Naive thymus-derived CD4-positive, alpha-beta T cell (primary cell): ENCODE data around the gene LRRN2. TPM values are rescaled to one million over a fixed set of nuclear protein-coding genes. Genes with fewer than 3 reads are reported as not detected.

ENCODE experiments used
- ATAC-seq: fragments of 150-1000 bp; cut with Tn5 transposase; 2 replicates; pipeline ENCODE4 v1.10.0; 2021; ENCODE audit warnings: mild to moderate bottlenecking, moderate library complexity
- CTCF ChIA-PET: fragments of 350-600 bp; sonication (Branson Sonifier 250); formaldehyde crosslinking; loops from one replicate; lab custom pipeline; 2021; ENCODE audit warnings: antibody characterized with exemption; lab: Charles Lee
- POLR2A ChIA-PET: fragments of 350-600 bp; sonication (Branson Sonifier 250); formaldehyde crosslinking; loops from one replicate; lab custom pipeline; 2021; ENCODE audit warnings: antibody characterized with exemption, inconsistent platforms; lab: Charles Lee
- DNase-seq, 9 donors: peaks; one replicate each; pipeline versions ENCODE4 v3.0.0 to v3.0.0-alpha.2; 2020 to 2022; ENCODE audit warnings: mixed read lengths in 1 of 9
- H3K27ac ChIP-seq: one replicate; pipeline ENCODE4 v1.7.0; 2013; ENCODE audit warnings: mild to moderate bottlenecking, low read depth, low read length, moderate library complexity
- H3K27me3 ChIP-seq, 2 donors: one replicate each; pipeline ENCODE4 v1.7.0; 2013; ENCODE audit warnings: low read length in 2 of 2, mild to moderate bottlenecking in 2 of 2, moderate library complexity in 2 of 2; ENCODE audit not compliant: control insufficient read depth in 2 of 2, insufficient read depth in 2 of 2
- H3K36me3 ChIP-seq, 3 experiments: 1 replicate in 2 of 3; 2 replicates in 1 of 3; pipeline ENCODE4 v1.7.0; 2013; ENCODE audit warnings: low read length in 3 of 3, mild to moderate bottlenecking in 3 of 3, moderate library complexity in 1 of 3; ENCODE audit not compliant: insufficient read depth in 3 of 3, control insufficient read depth in 2 of 3
- H3K4me1 ChIP-seq, 2 donors: one replicate each; pipeline ENCODE4 v1.7.0; 2013; ENCODE audit warnings: low read length in 2 of 2, mild to moderate bottlenecking in 2 of 2, moderate library complexity in 1 of 2; ENCODE audit not compliant: control insufficient read depth in 2 of 2, insufficient read depth in 2 of 2
- H3K4me3 ChIP-seq: 2 replicates; pipeline ENCODE4 v1.7.0; 2013; ENCODE audit warnings: mild to moderate bottlenecking, low read length
- H3K9me3 ChIP-seq, 3 experiments: 1 replicate in 2 of 3; 2 replicates in 1 of 3; pipeline ENCODE4 v1.7.0; 2013; ENCODE audit warnings: low read length in 3 of 3; ENCODE audit not compliant: control insufficient read depth in 2 of 3
- H3K27ac Mint-ChIP-seq, 9 donors: one replicate each; pipeline ENCODE4 v1.8.0; 2020 to 2022; ENCODE audit warnings: mixed read lengths in 9 of 9, mild to moderate bottlenecking in 8 of 9, moderate library complexity in 5 of 9, inconsistent platforms in 2 of 9
- H3K27me3 Mint-ChIP-seq, 5 donors: one replicate each; pipeline ENCODE4 v1.8.0; 2021 to 2022; ENCODE audit warnings: mixed read lengths in 5 of 5, mild to moderate bottlenecking in 1 of 5
- H3K36me3 Mint-ChIP-seq, 5 donors: one replicate each; pipeline ENCODE4 v1.8.0; 2020 to 2022; ENCODE audit warnings: mixed read lengths in 5 of 5, mild to moderate bottlenecking in 3 of 5, inconsistent platforms in 1 of 5
- H3K4me1 Mint-ChIP-seq, 7 donors: one replicate each; pipeline ENCODE4 v1.8.0; 2020 to 2022; ENCODE audit warnings: mixed read lengths in 7 of 7, mild to moderate bottlenecking in 3 of 7, inconsistent platforms in 1 of 7
- H3K4me3 Mint-ChIP-seq, 10 donors: one replicate each; pipeline ENCODE4 v1.8.0; 2020 to 2022; ENCODE audit warnings: mild to moderate bottlenecking in 10 of 10, mixed read lengths in 10 of 10, moderate library complexity in 6 of 10, inconsistent platforms in 2 of 10
- H3K9me3 Mint-ChIP-seq, 11 donors: one replicate each; pipeline ENCODE4 v1.8.0; 2020 to 2022; ENCODE audit warnings: mixed read lengths in 11 of 11, mild to moderate bottlenecking in 4 of 11, inconsistent platforms in 1 of 11, moderate library complexity in 1 of 11
- intact Hi-C, 2 donors: fragments of 100-400 bp; cut with micrococcal nuclease; formaldehyde crosslinking; loops; one replicate each; pipeline ENCODE4 v1.15.1; 2023
- polyA plus RNA-seq, 2 donors: library from polyadenylated mRNA; unstranded; fragments of 300-500 nt; fragmentation: Illumina TruSeq; gene quantifications; one replicate each; pipeline ENCODE4 v1.2.3, GENCODE V29; 2021
- total RNA-seq, 6 experiments: library from RNA in 5 of 6; stranded (reverse) in 5 of 6; gene quantifications; 1 replicate in 5 of 6; 2 replicates in 1 of 6; pipeline ENCODE4 v1.2.3 and lab custom pipeline; 2021 to 2026

Gene LRRN2
- total and polyA plus RNA-seq, 7 experiments from 2014 or later = 1.3 TPM; not detected in 6

GRCh38 chr1:204649721-204650521 lies 35.6 kb downstream of the LRRN2 start:
- Mint-ChIP-seq H3K27ac (no peak overlapping the region), H3K4me3 (no peak overlapping the region), H3K4me1 (peaks cover 0 to 5% (median 0%) of the 10 kb centered on the region in 7 donors), H3K9me3 (peaks cover 0 to 3% (median 0%) of the 10 kb centered on the region in 11 donors), H3K27me3 (peaks cover 4 to 40% (median 12%) of the 10 kb centered on the region in 5 donors), H3K36me3 (no peaks in the 10 kb centered on the region)
- no peak overlapping the region for H3K27ac ChIP-seq
- H3K4me1 ChIP-seq = no peaks in the 10 kb centered on the region
- H3K9me3 ChIP-seq = no peaks in the 10 kb centered on the region
- DNase-seq = no peak
- H3K4me3 ChIP-seq = no peak overlapping the region
- CTCF ChIA-PET = no interaction called here
- H3K36me3 ChIP-seq = no peaks in the 10 kb centered on the region
- H3K27me3 ChIP-seq = no peaks in the 10 kb centered on the region
- no peak for ATAC-seq
- intact Hi-C loops = no loop called here
- POLR2A ChIA-PET = no interaction called here

DNA sequence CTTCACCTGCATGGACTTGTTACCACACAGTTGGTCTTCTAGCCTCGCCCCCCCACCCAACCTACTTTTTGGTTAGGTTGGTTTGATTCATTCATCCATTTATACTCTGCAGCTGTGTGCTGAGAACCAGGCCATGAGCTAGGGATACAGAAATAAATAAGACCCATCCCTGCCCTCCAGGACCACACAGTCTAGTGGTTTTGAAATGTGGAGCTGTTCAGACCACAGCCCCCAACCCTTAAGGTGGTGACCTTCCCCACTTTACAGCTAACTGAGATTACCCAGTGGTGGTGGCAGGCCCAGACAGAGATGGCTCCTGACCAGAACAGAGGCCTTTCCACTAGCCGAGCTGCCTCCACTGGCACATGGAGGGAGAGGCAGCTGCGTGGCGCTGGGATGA lies 37.0 kb downstream of the LRRN2 start:
- peaks cover 0 to 3% (median 0%) of the 10 kb centered on the region in 11 donors for H3K9me3 Mint-ChIP-seq
- H3K36me3 Mint-ChIP-seq = peaks cover 0 to 4% (median 0%) of the 10 kb centered on the region in 5 donors
- peaks cover 4 to 44% (median 22%) of the 10 kb centered on the region in 5 donors for H3K27me3 Mint-ChIP-seq
- peaks cover 0 to 5% (median 0%) of the 10 kb centered on the region in 7 donors for H3K4me1 Mint-ChIP-seq
- intact Hi-C loops = no loop called here
- POLR2A ChIA-PET = no interaction called here
- Histone ChIP-seq H3K27ac (no peak overlapping the region), H3K4me3 (no peak overlapping the region), H3K27me3 (no peaks in the 10 kb centered on the region), H3K9me3 (no peaks in the 10 kb centered on the region), H3K36me3 (no peaks in the 10 kb centered on the region), H3K4me1 (no peaks in the 10 kb centered on the region)
- ATAC-seq (no peak), DNase-seq (no peak)
- CTCF ChIA-PET = interaction anchor here (0.6 kb wide), 1 partner anchor 9 kb away, joined by 3 read pairs; no protein-coding TSS in a partner anchor
- no peak overlapping the region for H3K4me3 Mint-ChIP-seq
- H3K27ac Mint-ChIP-seq = no peak overlapping the region

DNA sequence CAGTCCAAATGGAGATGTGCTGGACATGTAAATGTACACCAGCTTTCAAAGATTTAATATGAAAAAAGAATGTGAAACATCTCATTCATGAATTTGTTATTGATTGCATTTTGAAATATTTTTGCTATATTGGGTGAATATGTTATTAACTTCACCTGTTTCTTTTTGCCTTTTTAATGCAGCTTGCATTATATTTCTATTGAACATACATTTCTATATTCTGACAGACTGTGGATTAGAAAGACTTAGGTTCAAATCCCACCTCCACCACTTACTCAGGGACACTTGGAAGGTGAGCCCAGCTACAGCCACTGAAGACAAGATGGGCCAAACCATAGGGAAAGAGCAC lies 37.8 kb downstream of the LRRN2 start:
- Mint-ChIP-seq H3K27ac (no peak overlapping the region), H3K36me3 (peaks cover 0 to 4% (median 0%) of the 10 kb centered on the region in 5 donors), H3K4me3 (no peak overlapping the region), H3K9me3 (peaks cover 0 to 3% (median 0%) of the 10 kb centered on the region in 11 donors), H3K4me1 (peaks cover 0 to 5% (median 0%) of the 10 kb centered on the region in 7 donors), H3K27me3 (peaks cover 0 to 41% (median 20%) of the 10 kb centered on the region in 5 donors)
- no peak for ATAC-seq
- Histone ChIP-seq H3K4me1 (no peaks in the 10 kb centered on the region), H3K27ac (no peak overlapping the region), H3K9me3 (no peaks in the 10 kb centered on the region), H3K4me3 (no peak overlapping the region), H3K27me3 (no peaks in the 10 kb centered on the region), H3K36me3 (no peaks in the 10 kb centered on the region)
- ChIA-PET POLR2A (no interaction called here), CTCF (no interaction called here)
- intact Hi-C loops = no loop called here
- no peak for DNase-seq

DNA sequence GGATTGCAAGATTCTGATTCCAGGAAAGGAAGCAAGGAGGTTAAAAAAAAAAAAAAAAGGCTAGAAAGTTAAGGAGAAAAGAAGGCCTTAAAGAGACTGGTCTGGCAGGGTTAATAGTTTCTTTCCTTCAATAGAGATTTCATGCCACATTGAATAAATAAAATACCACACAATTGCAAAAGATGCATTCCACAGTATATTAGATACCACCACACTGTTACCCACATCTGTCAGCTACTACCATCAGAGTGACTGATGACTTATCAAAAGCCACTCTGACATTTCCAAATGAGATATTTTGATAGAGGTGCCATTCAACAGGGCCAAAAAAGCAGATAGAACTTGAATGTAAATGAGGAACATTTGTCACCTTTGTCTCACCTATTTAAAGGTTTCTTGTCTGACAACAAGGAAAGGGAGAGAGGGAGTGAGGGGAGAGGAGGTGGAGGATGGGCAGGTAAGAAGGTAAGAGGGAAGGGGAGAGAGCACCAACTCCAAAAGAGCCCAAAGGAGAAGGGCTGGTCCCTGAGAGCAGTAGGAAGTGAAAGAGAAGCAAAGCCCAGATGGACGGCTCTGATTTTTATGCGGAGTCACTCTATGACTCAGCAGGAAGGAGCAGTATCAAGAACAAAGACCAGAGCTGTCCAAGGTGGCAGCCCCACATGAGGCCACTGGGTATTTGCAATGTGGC lies 38.3 kb downstream of the LRRN2 start:
- intact Hi-C loops = no loop called here
- Mint-ChIP-seq H3K27ac (no peak overlapping the region), H3K9me3 (peaks cover 0 to 3% (median 0%) of the 10 kb centered on the region in 11 donors), H3K4me1 (peaks cover 0 to 5% (median 0%) of the 10 kb centered on the region in 7 donors), H3K36me3 (peaks cover 0 to 4% (median 0%) of the 10 kb centered on the region in 5 donors), H3K27me3 (peaks cover 0 to 42% (median 16%) of the 10 kb centered on the region in 5 donors), H3K4me3 (no peak overlapping the region)
- ChIA-PET CTCF (interaction anchor here (0.6 kb wide), 1 partner anchor 433 kb away, joined by 3 read pairs; no protein-coding TSS in a partner anchor), POLR2A (no interaction called here)
- DNase-seq (peak in 1 of 9 donors; percentile 2), ATAC-seq (peak; percentile 57)
- Histone ChIP-seq H3K4me3 (no peak overlapping the region), H3K27me3 (no peaks in the 10 kb centered on the region), H3K4me1 (no peaks in the 10 kb centered on the region), H3K27ac (no peak overlapping the region), H3K9me3 (no peaks in the 10 kb centered on the region), H3K36me3 (no peaks in the 10 kb centered on the region)

DNA sequence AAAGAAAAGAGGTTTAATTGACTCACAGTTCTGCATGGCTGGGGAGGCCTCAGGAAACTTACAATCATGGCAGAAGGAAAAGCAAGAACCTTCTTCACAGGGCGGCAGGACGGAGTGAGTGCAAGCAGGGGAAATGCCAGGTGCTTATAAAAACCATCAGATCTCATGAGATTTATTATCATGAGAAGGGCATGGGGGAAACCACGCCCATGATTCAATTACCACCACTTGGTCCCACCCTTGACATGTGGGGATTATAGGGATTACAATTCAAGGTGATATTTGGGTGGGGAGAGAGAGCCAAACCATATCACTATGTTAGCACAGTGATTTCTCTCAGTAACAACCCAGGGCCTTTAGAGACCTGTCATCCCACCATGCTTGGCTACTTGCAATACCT lies 39.9 kb downstream of the LRRN2 start:
- Mint-ChIP-seq H3K4me3 (no peak overlapping the region), H3K9me3 (peaks cover 0 to 4% (median 0%) of the 10 kb centered on the region in 11 donors), H3K27me3 (peaks cover 0 to 34% (median 9%) of the 10 kb centered on the region in 5 donors), H3K27ac (no peak overlapping the region), H3K4me1 (peaks cover 0 to 5% (median 0%) of the 10 kb centered on the region in 7 donors), H3K36me3 (peaks cover 0 to 4% (median 0%) of the 10 kb centered on the region in 5 donors)
- Histone ChIP-seq H3K4me1 (no peaks in the 10 kb centered on the region), H3K36me3 (no peaks in the 10 kb centered on the region), H3K9me3 (no peaks in the 10 kb centered on the region), H3K27me3 (no peaks in the 10 kb centered on the region), H3K27ac (no peak overlapping the region), H3K4me3 (no peak overlapping the region)
- ATAC-seq = no peak
- no peak for DNase-seq
- POLR2A ChIA-PET = no interaction called here
- CTCF ChIA-PET = no interaction called here
- intact Hi-C loops = no loop called here

DNA sequence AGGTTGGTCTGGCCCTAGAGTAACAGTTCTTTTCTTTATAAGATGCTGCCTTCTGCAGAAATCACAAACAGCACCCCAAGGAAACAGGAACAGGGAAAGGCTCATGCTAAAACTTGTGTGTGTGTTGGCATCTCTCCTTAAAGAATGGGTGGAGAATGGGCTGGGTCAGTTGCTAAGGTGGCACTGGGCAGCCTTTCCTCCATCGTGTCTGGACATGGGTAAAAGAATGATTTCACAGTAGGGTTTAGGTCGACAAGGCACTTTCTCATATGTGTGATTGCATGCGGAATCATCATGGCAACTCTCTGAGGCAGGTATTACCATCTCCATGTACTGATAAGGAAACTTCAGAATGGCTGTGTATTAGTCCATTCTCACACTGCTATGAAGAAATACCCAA lies 40.3 kb downstream of the LRRN2 start:
- CTCF ChIA-PET = no interaction called here
- Mint-ChIP-seq H3K27ac (no peak overlapping the region), H3K27me3 (peaks cover 0 to 32% (median 8%) of the 10 kb centered on the region in 5 donors), H3K4me1 (peaks cover 0 to 5% (median 0%) of the 10 kb centered on the region in 7 donors), H3K36me3 (peaks cover 0 to 4% (median 0%) of the 10 kb centered on the region in 5 donors), H3K4me3 (no peak overlapping the region), H3K9me3 (peaks cover 0 to 4% (median 2%) of the 10 kb centered on the region in 11 donors)
- H3K36me3 ChIP-seq = no peaks in the 10 kb centered on the region
- ATAC-seq = no peak
- no peak for DNase-seq
- no peak overlapping the region for H3K4me3 ChIP-seq
- no peaks in the 10 kb centered on the region for H3K4me1 ChIP-seq
- intact Hi-C loops = no loop called here
- H3K27ac ChIP-seq = no peak overlapping the region
- H3K9me3 ChIP-seq = no peaks in the 10 kb centered on the region
- POLR2A ChIA-PET = no interaction called here
- H3K27me3 ChIP-seq = no peaks in the 10 kb centered on the region
